Measurements from ENCODE around the gene HHATL.

DNA sequence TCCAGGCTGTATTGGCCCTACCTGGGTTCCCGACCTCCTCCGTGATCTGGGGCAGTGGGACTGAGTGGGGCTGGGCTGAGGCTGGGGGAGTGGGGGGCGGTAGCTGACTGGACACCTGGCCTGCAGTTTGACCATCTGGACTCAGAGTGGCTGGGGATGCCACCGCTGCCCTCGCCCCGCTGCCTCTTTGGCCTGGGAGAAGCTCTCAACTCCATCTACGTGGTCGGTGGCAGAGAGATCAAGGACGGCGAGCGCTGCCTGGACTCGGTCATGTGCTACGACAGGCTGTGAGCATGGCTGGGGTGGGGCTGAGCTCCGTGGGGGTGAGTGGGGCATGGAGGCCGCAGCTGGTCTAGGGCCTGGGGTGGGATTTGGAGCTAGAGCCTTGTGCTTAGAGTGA is 14.6 kb downstream of the HHATL start:
- TF ChIP-seq, protein P1, sequence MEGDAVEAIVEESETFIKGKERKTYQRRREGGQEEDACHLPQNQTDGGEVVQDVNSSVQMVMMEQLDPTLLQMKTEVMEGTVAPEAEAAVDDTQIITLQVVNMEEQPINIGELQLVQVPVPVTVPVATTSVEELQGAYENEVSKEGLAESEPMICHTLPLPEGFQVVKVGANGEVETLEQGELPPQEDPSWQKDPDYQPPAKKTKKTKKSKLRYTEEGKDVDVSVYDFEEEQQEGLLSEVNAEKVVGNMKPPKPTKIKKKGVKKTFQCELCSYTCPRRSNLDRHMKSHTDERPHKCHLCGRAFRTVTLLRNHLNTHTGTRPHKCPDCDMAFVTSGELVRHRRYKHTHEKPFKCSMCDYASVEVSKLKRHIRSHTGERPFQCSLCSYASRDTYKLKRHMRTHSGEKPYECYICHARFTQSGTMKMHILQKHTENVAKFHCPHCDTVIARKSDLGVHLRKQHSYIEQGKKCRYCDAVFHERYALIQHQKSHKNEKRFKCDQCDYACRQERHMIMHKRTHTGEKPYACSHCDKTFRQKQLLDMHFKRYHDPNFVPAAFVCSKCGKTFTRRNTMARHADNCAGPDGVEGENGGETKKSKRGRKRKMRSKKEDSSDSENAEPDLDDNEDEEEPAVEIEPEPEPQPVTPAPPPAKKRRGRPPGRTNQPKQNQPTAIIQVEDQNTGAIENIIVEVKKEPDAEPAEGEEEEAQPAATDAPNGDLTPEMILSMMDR (IDR thresholded peaks at IDR 0.05 in 2 of 3, conservative IDR thresholded peaks at IDR 0.05 in 1 of 3; ENCODE audit: control insufficient read depth in 2 of 3, extremely low read depth in 1 of 3, insufficient read depth in 1 of 3, low read depth in 3 of 3, low read length in 3 of 3): no peak
- TF ChIP-seq POLR2A (IDR thresholded peaks at IDR 0.05; ENCODE audit: low read depth, low read length) (no peak), TBL1XR1 (IDR thresholded peaks at IDR 0.05; ENCODE audit: low read depth, low read length) (no peak)
